WTC11 (cell line): Measurements from ENCODE around the gene FBLN2. TPM values are rescaled to one million over a fixed set of nuclear protein-coding genes. Genes with fewer than 3 reads are reported as not detected.

Experiments
- ATAC-seq: fragments of 200-7000 bp; cut with Tn5 transposase; 2 replicates; pipeline ENCODE4 v1.10.0; 2021; ENCODE audit warnings: mild to moderate bottlenecking, moderate library complexity
- CTCF ChIA-PET: fragments of 300-600 bp; sonication (Branson Sonifier 250); formaldehyde crosslinking; loops from one replicate; lab custom pipeline; 2021; ENCODE audit warnings: antibody characterized with exemption; lab: Charles Lee
- POLR2A ChIA-PET: fragments of 350-600 bp; sonication (Branson Sonifier 250); formaldehyde crosslinking; loops from one replicate; lab custom pipeline; 2021; ENCODE audit warnings: antibody characterized with exemption; lab: Charles Lee
- DNase-seq: peaks from one replicate; pipeline ENCODE4 v3.0.0; 2021; ENCODE audit warnings: low spot score
- H3K27ac Mint-ChIP-seq: 2 replicates; pipeline ENCODE4 v1.8.0; 2021; ENCODE audit warnings: mixed read lengths
- H3K27me3 Mint-ChIP-seq: 2 replicates; pipeline ENCODE4 v1.8.0; 2021; ENCODE audit warnings: low read depth, mild to moderate bottlenecking, moderate library complexity, mixed read lengths
- H3K36me3 Mint-ChIP-seq: 2 replicates; pipeline ENCODE4 v1.8.0; 2021; ENCODE audit warnings: mixed read lengths
- H3K4me1 Mint-ChIP-seq: 2 replicates; pipeline ENCODE4 v1.8.0; 2022; ENCODE audit warnings: mixed read lengths
- H3K4me3 Mint-ChIP-seq: 2 replicates; pipeline ENCODE4 v1.8.0; 2021; ENCODE audit warnings: mild to moderate bottlenecking, moderate library complexity, mixed read lengths
- H3K9me3 Mint-ChIP-seq: 2 replicates; pipeline ENCODE4 v1.8.0; 2021; ENCODE audit warnings: mixed read lengths
- ARID4B ChIP-seq: sonication (generic); formaldehyde crosslinking; IDR thresholded peaks from 2 replicates; pipeline ENCODE4 v1.8.0; 2023; ENCODE audit warnings: missing genetic modification reagents, mild to moderate bottlenecking, borderline replicate concordance
- CREM ChIP-seq: sonication (generic); formaldehyde crosslinking; IDR thresholded peaks from 2 replicates; pipeline ENCODE4 v1.8.1; 2022; ENCODE audit warnings: mild to moderate bottlenecking, missing genetic modification reagents, moderate library complexity
- E2F5 ChIP-seq: sonication (generic); formaldehyde crosslinking; IDR thresholded peaks from 2 replicates; pipeline ENCODE4 v1.8.1; 2022; ENCODE audit warnings: mild to moderate bottlenecking, moderate library complexity, missing genetic modification reagents
- ERG ChIP-seq: fragments of 250-450 bp; sonication (Bioruptor Pico); IDR thresholded peaks from 2 replicates; pipeline ENCODE4 v1.8.0; 2021; ENCODE audit warnings: mild to moderate bottlenecking
- FOXJ3 ChIP-seq: sonication (generic); formaldehyde crosslinking; IDR thresholded peaks from 2 replicates; pipeline ENCODE4 v1.9.0; 2021; ENCODE audit warnings: missing genetic modification reagents, mild to moderate bottlenecking, borderline replicate concordance
- FOXK1 ChIP-seq: sonication (generic); formaldehyde crosslinking; IDR thresholded peaks from 2 replicates; pipeline ENCODE4 v1.8.0; 2022; ENCODE audit warnings: mild to moderate bottlenecking, moderate library complexity, missing genetic modification reagents
- FOXP1 ChIP-seq: sonication (generic); formaldehyde crosslinking; IDR thresholded peaks from 2 replicates; pipeline ENCODE4 v1.8.0; 2022; ENCODE audit warnings: missing genetic modification reagents, mild to moderate bottlenecking, moderate library complexity, borderline replicate concordance
- GTF2I ChIP-seq: fragments of 250-450 bp; sonication (Bioruptor Pico); conservative IDR thresholded peaks from 2 replicates; pipeline ENCODE4 v1.4.0; 2021; ENCODE audit warnings: mild to moderate bottlenecking
- HMGA2 ChIP-seq: fragments of 250-450 bp; sonication (Bioruptor Pico); IDR thresholded peaks from 2 replicates; pipeline ENCODE4 v1.4.0; 2021; ENCODE audit warnings: mild to moderate bottlenecking, moderate library complexity
- IRF1 ChIP-seq: sonication (generic); formaldehyde crosslinking; IDR thresholded peaks from 2 replicates; pipeline ENCODE4 v1.8.0; 2023; ENCODE audit warnings: missing genetic modification reagents
- IRF2 ChIP-seq: sonication (generic); formaldehyde crosslinking; IDR thresholded peaks from 2 replicates; pipeline ENCODE4 v1.8.0; 2022; ENCODE audit warnings: low read depth, missing genetic modification reagents, borderline replicate concordance
- NFATC4 ChIP-seq: fragments of 250-450 bp; sonication (Bioruptor Pico); IDR thresholded peaks from 2 replicates; pipeline ENCODE4 v1.9.0; 2021; ENCODE audit warnings: mild to moderate bottlenecking
- NFYB ChIP-seq: sonication (generic); formaldehyde crosslinking; conservative IDR thresholded peaks from 2 replicates; pipeline ENCODE4 v1.8.0; 2022; ENCODE audit warnings: low read depth, missing genetic modification reagents
- NR3C1 ChIP-seq: sonication (generic); formaldehyde crosslinking; conservative IDR thresholded peaks from 2 replicates; pipeline ENCODE4 v1.8.1; 2023; ENCODE audit warnings: low read depth, mild to moderate bottlenecking, missing genetic modification reagents
- PREB ChIP-seq: sonication (generic); formaldehyde crosslinking; IDR thresholded peaks from 2 replicates; pipeline ENCODE4 v1.8.1; 2022; ENCODE audit warnings: mild to moderate bottlenecking, missing genetic modification reagents, moderate library complexity, borderline replicate concordance
- PRRX2 ChIP-seq: fragments of 250-450 bp; sonication (Bioruptor Pico); IDR thresholded peaks from 2 replicates; pipeline ENCODE4 v1.8.0; 2021; ENCODE audit warnings: mild to moderate bottlenecking
- RELA ChIP-seq: sonication (generic); formaldehyde crosslinking; IDR thresholded peaks from 2 replicates; pipeline ENCODE4 v1.8.1; 2022; ENCODE audit warnings: missing genetic modification reagents, mild to moderate bottlenecking, borderline replicate concordance
- TEAD1 ChIP-seq: sonication (generic); formaldehyde crosslinking; IDR thresholded peaks from 2 replicates; pipeline ENCODE4 v1.8.0; 2022; ENCODE audit warnings: mild to moderate bottlenecking, missing genetic modification reagents
- USF2 ChIP-seq: sonication (generic); formaldehyde crosslinking; IDR thresholded peaks from 2 replicates; pipeline ENCODE4 v1.8.1; 2023; ENCODE audit warnings: mild to moderate bottlenecking, missing genetic modification reagents, moderate library complexity
- ZMAT4 ChIP-seq: fragments of 250-450 bp; sonication (Bioruptor Pico); IDR thresholded peaks from 2 replicates; pipeline ENCODE4 v1.9.0; 2021; ENCODE audit warnings: mild to moderate bottlenecking
- ZNF121 ChIP-seq: sonication (generic); formaldehyde crosslinking; IDR thresholded peaks from 2 replicates; pipeline ENCODE4 v1.8.0; 2023; ENCODE audit warnings: missing genetic modification reagents
- ZNF512 ChIP-seq: sonication (generic); formaldehyde crosslinking; IDR thresholded peaks from 2 replicates; pipeline ENCODE4 v1.8.1; 2022; ENCODE audit warnings: missing genetic modification reagents, borderline replicate concordance
- total RNA-seq: library from RNA; stranded (reverse); gene quantifications from 3 replicates; pipeline ENCODE4 v1.2.3, GENCODE V29; 2021

FBLN2 gene
- total RNA-seq, 1 experiment from 2014 or later = 20.7 TPM

- peaks cover 4% of the 10 kb centered on the region for H3K36me3 Mint-ChIP-seq
- no peaks in the 10 kb centered on the region; the same call in none of the 2 replicates for H3K27me3 Mint-ChIP-seq
- H3K9me3 Mint-ChIP-seq = peaks cover 7% of the 10 kb centered on the region
- ChIA-PET CTCF (interaction anchor here (1.9 to 2.3 kb wide), 2 partner anchors 21 to 132 kb away, joined by 9 to 11 read pairs; no protein-coding TSS in a partner anchor), POLR2A (no interaction called here)
- peaks cover 3% of the 10 kb centered on the region; the same call in 1 of the 2 replicates for H3K4me1 Mint-ChIP-seq
- H3K27ac Mint-ChIP-seq = no peak overlapping the region
- no peak overlapping the region for H3K4me3 Mint-ChIP-seq
- DNase-seq (no peak), ATAC-seq (no peak)
- TF ChIP-seq NR3C1 (CRISPR knock-in tag) (no peak), NFYB (CRISPR knock-in tag) (no peak), FOXP1 (no peak), ZNF121 (no peak), USF2 (CRISPR knock-in tag) (no peak), TEAD1 (CRISPR knock-in tag) (no peak), FOXK1 (CRISPR knock-in tag) (no peak), ZMAT4 (CRISPR knock-in tag) (no peak), ZNF512 (CRISPR knock-in tag) (no peak), ARID4B (CRISPR knock-in tag) (no peak), IRF2 (no peak), ERG (no peak), FOXJ3 (CRISPR knock-in tag) (no peak)
These were observed 32.2 kb upstream of the FBLN2 start for GRCh38 chr3:13516760-13517135.

- ATAC-seq (no peak), DNase-seq (no peak)
- CTCF ChIA-PET = interaction anchor here (1.9 kb wide), 1 partner anchor 131 kb away, joined by 9 read pairs; no protein-coding TSS in a partner anchor
- no peak overlapping the region for H3K4me3 Mint-ChIP-seq
- H3K27ac Mint-ChIP-seq = no peak overlapping the region
- peaks cover 5% of the 10 kb centered on the region for H3K36me3 Mint-ChIP-seq
- H3K27me3 Mint-ChIP-seq = no peaks in the 10 kb centered on the region; the same call in none of the 2 replicates
- POLR2A ChIA-PET = no interaction called here
- H3K4me1 Mint-ChIP-seq = peaks cover 3% of the 10 kb centered on the region; the same call in 1 of the 2 replicates
- H3K9me3 Mint-ChIP-seq = peaks cover 12% of the 10 kb centered on the region
- no peak for TF ChIP-seq HMGA2 (CRISPR knock-in tag)
- no peak for TF ChIP-seq NFYB (CRISPR knock-in tag)
- TF ChIP-seq NFATC4 (CRISPR knock-in tag) = no peak
- no peak for TF ChIP-seq PREB
- no peak for TF ChIP-seq GTF2I
- no peak for TF ChIP-seq FOXJ3 (CRISPR knock-in tag)
- no peak for TF ChIP-seq PRRX2 (CRISPR knock-in tag)
- no peak for TF ChIP-seq E2F5 (CRISPR knock-in tag)
- TF ChIP-seq RELA (CRISPR knock-in tag) = no peak
- TF ChIP-seq CREM (CRISPR knock-in tag) = no peak
- no peak for TF ChIP-seq FOXP1
- TF ChIP-seq IRF1 (CRISPR knock-in tag) = no peak
These were observed 31.5 kb upstream of the FBLN2 start for GRCh38 chr3:13517253-13517977.
